H9 (cell line): Measurements from ENCODE around the gene JAK1. TPM values are rescaled to one million over a fixed set of nuclear protein-coding genes. Genes with fewer than 3 reads are reported as not detected.

Experiments
- DNase-seq: peaks from one replicate; pipeline ENCODE4 v3.0.0-alpha.2; 2017
- H2AFZ ChIP-seq: one replicate; pipeline ENCODE4 v1.6.1; 2013; ENCODE audit warnings: mild to moderate bottlenecking, low read length, control low read depth, moderate library complexity
- H2AK5ac ChIP-seq: 2 replicates; pipeline ENCODE4 v1.6.1; 2013; ENCODE audit warnings: low read length, control low read depth, mixed read lengths; ENCODE audit not compliant: insufficient read length
- H2BK120ac ChIP-seq: one replicate; pipeline ENCODE4 v1.6.1; 2013; ENCODE audit warnings: low read depth, mild to moderate bottlenecking, low read length, control low read depth, inconsistent platforms; ENCODE audit not compliant: poor library complexity, severe bottlenecking
- H2BK12ac ChIP-seq: 2 replicates; pipeline ENCODE4 v1.6.1; 2013; ENCODE audit warnings: low read length, control low read depth, mixed read lengths, low read depth; ENCODE audit not compliant: insufficient read length
- H2BK15ac ChIP-seq: 2 replicates; pipeline ENCODE4 v1.6.1; 2013; ENCODE audit warnings: low read depth, low read length, control low read depth
- H2BK20ac ChIP-seq: one replicate; pipeline ENCODE4 v1.6.1; 2013; ENCODE audit warnings: low read depth, mild to moderate bottlenecking, low read length, control low read depth, inconsistent platforms; ENCODE audit not compliant: poor library complexity, severe bottlenecking
- H2BK5ac ChIP-seq: 2 replicates; pipeline ENCODE4 v1.6.1; 2013; ENCODE audit warnings: low read length, control low read depth, mixed read lengths; ENCODE audit not compliant: insufficient read length
- H3K14ac ChIP-seq: 2 replicates; pipeline ENCODE4 v1.6.1; 2013; ENCODE audit warnings: low read length, control low read depth; ENCODE audit not compliant: insufficient read depth
- H3K18ac ChIP-seq: 2 replicates; pipeline ENCODE4 v1.6.1; 2013; ENCODE audit warnings: low read depth, mild to moderate bottlenecking, mixed read lengths, low read length, control low read depth; ENCODE audit not compliant: insufficient read length
- H3K23ac ChIP-seq: 2 replicates; pipeline ENCODE4 v1.6.1; 2013; ENCODE audit warnings: low read length, control low read depth, mixed read lengths, low read depth; ENCODE audit not compliant: insufficient read length
- H3K23me2 ChIP-seq: 2 replicates; pipeline ENCODE4 v1.6.1; 2013; ENCODE audit warnings: low read depth, mild to moderate bottlenecking, mixed read lengths, low read length, control low read depth; ENCODE audit not compliant: insufficient read length, poor library complexity, severe bottlenecking
- H3K27ac ChIP-seq: 2 replicates; pipeline ENCODE4 v1.5.1; 2013; ENCODE audit warnings: low read length, control low read depth, mixed read lengths, low read depth; ENCODE audit not compliant: insufficient read length
- H3K27me3 ChIP-seq: 2 replicates; pipeline ENCODE4 v1.6.1; 2013; ENCODE audit warnings: low read length, control low read depth, inconsistent platforms; ENCODE audit not compliant: insufficient read depth
- H3K4ac ChIP-seq: 2 replicates; pipeline ENCODE4 v1.6.1; 2013; ENCODE audit warnings: low read depth, mild to moderate bottlenecking, control low read depth, inconsistent platforms, low read length, moderate library complexity
- H3K4me1 ChIP-seq: 2 replicates; pipeline ENCODE4 v1.6.1; 2013; ENCODE audit warnings: low read length, control low read depth, inconsistent platforms; ENCODE audit not compliant: insufficient read depth
- H3K4me2 ChIP-seq: 2 replicates; pipeline ENCODE4 v1.6.1; 2013; ENCODE audit warnings: low read length, control low read depth, mixed read lengths; ENCODE audit not compliant: insufficient read length, insufficient read depth
- H3K56ac ChIP-seq: 2 replicates; pipeline ENCODE4 v1.6.1; 2013; ENCODE audit warnings: low read depth, mild to moderate bottlenecking, mixed read lengths, low read length, control low read depth; ENCODE audit not compliant: insufficient read length
- H3K79me1 ChIP-seq: 2 replicates; pipeline ENCODE4 v1.6.1; 2013; ENCODE audit warnings: low read depth, mild to moderate bottlenecking, moderate library complexity, low read length, control low read depth, inconsistent platforms; ENCODE audit not compliant: insufficient read depth, poor library complexity, severe bottlenecking
- H3K79me2 ChIP-seq: 2 replicates; pipeline ENCODE4 v1.6.1; 2013; ENCODE audit warnings: low read length, control low read depth, inconsistent platforms; ENCODE audit not compliant: insufficient read depth
- H3K9ac ChIP-seq: 2 replicates; pipeline ENCODE4 v1.6.1; 2013; ENCODE audit warnings: low read length, control low read depth, mixed read lengths; ENCODE audit not compliant: insufficient read length; ENCODE audit errors: extremely low read depth
- H3K9me3 ChIP-seq: one replicate; pipeline ENCODE4 v1.6.1; 2013; ENCODE audit warnings: low read depth, low read length, inconsistent platforms; ENCODE audit not compliant: control insufficient read depth
- H3T11ph ChIP-seq: one replicate; pipeline ENCODE4 v1.6.1; 2013; ENCODE audit warnings: mild to moderate bottlenecking, low read length, control low read depth, inconsistent platforms
- H4K20me1 ChIP-seq: one replicate; pipeline ENCODE4 v1.6.1; 2013; ENCODE audit not compliant: control insufficient read depth, insufficient read length, insufficient read depth
- H4K5ac ChIP-seq: 2 replicates; pipeline ENCODE4 v1.6.1; 2013; ENCODE audit warnings: low read depth, mild to moderate bottlenecking, mixed read lengths, low read length, control low read depth; ENCODE audit not compliant: insufficient read length
- H4K8ac ChIP-seq: replicated peaks from 2 replicates; pipeline ENCODE4 v1.6.1; 2013; ENCODE audit warnings: low read length, control low read depth, mixed read lengths, low read depth; ENCODE audit not compliant: insufficient read length
- H4K91ac ChIP-seq: 2 replicates; pipeline ENCODE4 v1.6.1; 2013; ENCODE audit warnings: low read depth, mild to moderate bottlenecking, moderate library complexity, mixed read lengths, low read length, control low read depth; ENCODE audit not compliant: insufficient read length
- H3K27ac Mint-ChIP-seq, 3 experiments: 2 replicates in 2 of 3; 3 replicates in 1 of 3; pipeline ENCODE4 v1.8.0; 2020 to 2021; ENCODE audit warnings: mixed read lengths in 3 of 3, mild to moderate bottlenecking in 1 of 3, moderate library complexity in 1 of 3
- H3K27me3 Mint-ChIP-seq: 2 replicates; pipeline ENCODE4 v1.8.0; 2021; ENCODE audit warnings: low read depth, mild to moderate bottlenecking, moderate library complexity, mixed read lengths
- H3K36me3 Mint-ChIP-seq, 3 experiments: 2 replicates in 2 of 3; 3 replicates in 1 of 3; pipeline ENCODE4 v1.8.0; 2020 to 2021; ENCODE audit warnings: low read depth in 3 of 3, mixed read lengths in 3 of 3; ENCODE audit not compliant: insufficient read depth in 1 of 3
- H3K4me1 Mint-ChIP-seq, 2 experiments: 2 replicates each; pipeline ENCODE4 v1.8.0; 2020; ENCODE audit warnings: mixed read lengths in 2 of 2
- H3K4me3 Mint-ChIP-seq, 2 experiments: 2 replicates in 1 of 2; 3 replicates in 1 of 2; pipeline ENCODE4 v1.8.0; 2020 to 2021; ENCODE audit warnings: mild to moderate bottlenecking in 2 of 2, mixed read lengths in 2 of 2, moderate library complexity in 1 of 2
- H3K9me3 Mint-ChIP-seq, 2 experiments: 2 replicates in 1 of 2; 3 replicates in 1 of 2; pipeline ENCODE4 v1.8.0; 2020; ENCODE audit warnings: mild to moderate bottlenecking in 2 of 2, mixed read lengths in 2 of 2, moderate library complexity in 1 of 2
- WGBS: extraction: QIAGEN DNeasy Blood & Tissue Kit; methylation state at CpG from one replicate; pipeline ENCODE4 v1.1.7; 2013; ENCODE audit warnings: missing lambda C conversion rate, low lambda C conversion rate, mixed read lengths; ENCODE audit not compliant: insufficient read length; ENCODE audit errors: extremely low coverage; 5-methylcytosine and 5-hydroxymethylcytosine counted together
- total RNA-seq: library from RNA; stranded (reverse); gene quantifications from 2 replicates; pipeline ENCODE4 v1.2.1, GENCODE V29; 2021
- TF ChIP-seq, protein P1 (sequence below): fragments of 200-600 bp; sonication (generic); conservative IDR thresholded peaks from 3 replicates; pipeline ENCODE4 v1.8.0; 2021; ENCODE audit warnings: antibody characterized with exemption, mild to moderate bottlenecking

The JAK1 gene
- total RNA-seq, 1 experiment from 2014 or later: 12.8 TPM

DNA sequence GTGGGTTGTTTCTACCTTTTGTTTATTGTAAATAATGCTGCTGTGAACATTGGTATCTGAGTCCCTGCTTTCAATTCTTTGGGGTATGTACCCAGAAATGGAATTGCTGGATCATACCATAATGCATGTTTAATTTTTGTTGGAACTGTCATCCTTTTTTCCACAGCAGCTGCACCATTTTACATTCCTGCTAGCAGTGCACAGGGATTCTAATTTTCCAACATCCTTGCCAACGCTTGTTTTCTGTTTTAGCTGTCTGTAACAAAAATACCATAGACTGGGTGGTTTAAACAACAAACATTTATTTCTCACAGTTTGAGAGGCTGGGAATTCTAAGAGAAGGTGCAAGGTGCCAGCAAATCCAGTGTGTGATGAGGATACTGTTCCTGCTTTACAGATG, 156.3 kb downstream of the JAK1 start:
- DNase-seq: no peak
- WGBS: no CpG with 5 or more reads among the region's 1 CpG
- Histone ChIP-seq H3K4me1 (no peaks in the 10 kb centered on the region), H2AK5ac (no peak overlapping the region), H2AFZ (no peak overlapping the region), H3K79me2 (no peaks in the 10 kb centered on the region), H2BK15ac (no peak overlapping the region), H3T11ph (no peak overlapping the region), H3K23me2 (no peaks in the 10 kb centered on the region), H2BK12ac (no peak overlapping the region), H2BK20ac (no peak overlapping the region), H4K20me1 (no peaks in the 10 kb centered on the region), H3K14ac (no peak overlapping the region), H3K56ac (no peak overlapping the region), H3K9me3 (no peaks in the 10 kb centered on the region), H3K4ac (no peak overlapping the region), H3K18ac (no peak overlapping the region), H3K4me2 (no peak overlapping the region), H3K27ac (no peak overlapping the region), H3K9ac (no peak overlapping the region), H3K79me1 (no peaks in the 10 kb centered on the region), H4K8ac (no peak overlapping the region), H4K91ac (no peak overlapping the region), H3K23ac (no peak overlapping the region), H2BK5ac (no peak overlapping the region), H2BK120ac (no peak overlapping the region), H3K27me3 (no peaks in the 10 kb centered on the region), H4K5ac (no peak overlapping the region)
- Mint-ChIP-seq H3K4me3 (no peak overlapping the region), H3K27me3 (no peaks in the 10 kb centered on the region), H3K4me1 (no peaks in the 10 kb centered on the region), H3K27ac (no peak overlapping the region; a peak in 1 of 7 replicates), H3K36me3 (peaks cover 0 to 5% (median 1%) of the 10 kb centered on the region in 3 experiments; a peak in 2 of 7 replicates), H3K9me3 (no peaks in the 10 kb centered on the region)
- TF ChIP-seq, protein P1, sequence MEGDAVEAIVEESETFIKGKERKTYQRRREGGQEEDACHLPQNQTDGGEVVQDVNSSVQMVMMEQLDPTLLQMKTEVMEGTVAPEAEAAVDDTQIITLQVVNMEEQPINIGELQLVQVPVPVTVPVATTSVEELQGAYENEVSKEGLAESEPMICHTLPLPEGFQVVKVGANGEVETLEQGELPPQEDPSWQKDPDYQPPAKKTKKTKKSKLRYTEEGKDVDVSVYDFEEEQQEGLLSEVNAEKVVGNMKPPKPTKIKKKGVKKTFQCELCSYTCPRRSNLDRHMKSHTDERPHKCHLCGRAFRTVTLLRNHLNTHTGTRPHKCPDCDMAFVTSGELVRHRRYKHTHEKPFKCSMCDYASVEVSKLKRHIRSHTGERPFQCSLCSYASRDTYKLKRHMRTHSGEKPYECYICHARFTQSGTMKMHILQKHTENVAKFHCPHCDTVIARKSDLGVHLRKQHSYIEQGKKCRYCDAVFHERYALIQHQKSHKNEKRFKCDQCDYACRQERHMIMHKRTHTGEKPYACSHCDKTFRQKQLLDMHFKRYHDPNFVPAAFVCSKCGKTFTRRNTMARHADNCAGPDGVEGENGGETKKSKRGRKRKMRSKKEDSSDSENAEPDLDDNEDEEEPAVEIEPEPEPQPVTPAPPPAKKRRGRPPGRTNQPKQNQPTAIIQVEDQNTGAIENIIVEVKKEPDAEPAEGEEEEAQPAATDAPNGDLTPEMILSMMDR: no peak
